MCF 10A (cell line): Measurements from ENCODE around the gene ADGRE1. TPM values are rescaled to one million over a fixed set of nuclear protein-coding genes. Genes with fewer than 3 reads are reported as not detected.

Experiments
- BruUV-seq: library from RNA; stranded (reverse); fragments of 400-500 nt; replicated peaks from 2 replicates; lab custom pipeline; 2021; lab: Mats Ljungman, UMichigan
- CTCF ChIA-PET: fragments of 300-600 bp; sonication (Branson Sonifier 250); formaldehyde crosslinking; extraction: SDS; loops from one replicate; lab custom pipeline; 2021; ENCODE audit warnings: antibody characterized with exemption, inconsistent platforms; lab: Yijun Ruan, JAX
- POLR2A ChIA-PET: fragments of 300-600, 350-650 bp; sonication (Branson Sonifier 250); formaldehyde crosslinking; extraction: SDS; loops from one replicate; lab custom pipeline; 2020; ENCODE audit warnings: antibody characterized with exemption, inconsistent platforms; lab: Yijun Ruan, JAX
- DNase-seq: peaks from one replicate; pipeline ENCODE4 v3.0.0-alpha.2; 2018; ENCODE audit not compliant: unreplicated experiment
- H3K27ac Mint-ChIP-seq: one replicate; pipeline ENCODE4 v1.8.0; 2022; ENCODE audit warnings: mild to moderate bottlenecking, low read depth, mixed read lengths; ENCODE audit not compliant: unreplicated experiment
- H3K27me3 Mint-ChIP-seq: one replicate; pipeline ENCODE4 v1.8.0; 2022; ENCODE audit warnings: mixed read lengths; ENCODE audit not compliant: insufficient read depth, unreplicated experiment
- H3K36me3 Mint-ChIP-seq: one replicate; pipeline ENCODE4 v1.8.0; 2022; ENCODE audit warnings: mild to moderate bottlenecking, moderate library complexity, mixed read lengths; ENCODE audit not compliant: insufficient read depth, unreplicated experiment
- H3K4me1 Mint-ChIP-seq: one replicate; pipeline ENCODE4 v1.8.0; 2022; ENCODE audit warnings: mixed read lengths; ENCODE audit not compliant: insufficient read depth, unreplicated experiment
- H3K4me3 Mint-ChIP-seq: one replicate; pipeline ENCODE4 v1.8.0; 2022; ENCODE audit warnings: mild to moderate bottlenecking, moderate library complexity, mixed read lengths; ENCODE audit not compliant: unreplicated experiment
- H3K9me3 Mint-ChIP-seq: one replicate; pipeline ENCODE4 v1.8.0; 2022; ENCODE audit warnings: mixed read lengths; ENCODE audit not compliant: unreplicated experiment
- intact Hi-C: fragments of 100-400 bp; cut with micrococcal nuclease; formaldehyde crosslinking; loops from 2 replicates; pipeline ENCODE4 v1.14.1; 2022
- total RNA-seq: library from RNA; stranded (reverse); gene quantifications from 2 replicates; pipeline ENCODE4 v1.2.3, GENCODE V29; 2022
- TF ChIP-seq, protein P1 (sequence below): fragments of 200-600 bp; IDR thresholded peaks from one replicate; pipeline ENCODE4 v1.8.0; 2022; ENCODE audit warnings: antibody characterized with exemption, mild to moderate bottlenecking; ENCODE audit not compliant: unreplicated experiment

Gene ADGRE1
- total RNA-seq, 1 experiment from 2014 or later: not detected

DNA sequence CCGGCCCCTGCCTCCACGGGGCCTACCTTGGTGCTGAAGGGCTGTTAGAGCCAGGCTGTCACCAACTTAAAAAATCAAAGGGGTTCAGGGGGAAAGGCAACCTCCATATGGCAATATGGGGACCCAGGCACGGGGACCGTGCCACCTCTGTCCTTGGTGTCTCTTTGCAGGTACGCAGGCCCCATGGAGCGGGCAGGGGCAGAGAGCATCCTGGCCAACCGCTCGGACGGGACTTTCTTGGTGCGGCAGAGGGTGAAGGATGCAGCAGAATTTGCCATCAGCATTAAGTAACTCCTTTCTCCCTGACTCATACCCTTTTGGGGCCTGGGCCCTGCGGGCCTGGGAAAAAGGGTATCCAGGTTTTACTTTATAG is 39.6 kb upstream of the ADGRE1 start:
- DNase-seq: peak; percentile 16
- no peak overlapping the region for H3K27ac Mint-ChIP-seq
- BruUV-seq: no TSS peak
- H3K36me3 Mint-ChIP-seq: no peaks in the 10 kb centered on the region
- TF ChIP-seq, protein P1, sequence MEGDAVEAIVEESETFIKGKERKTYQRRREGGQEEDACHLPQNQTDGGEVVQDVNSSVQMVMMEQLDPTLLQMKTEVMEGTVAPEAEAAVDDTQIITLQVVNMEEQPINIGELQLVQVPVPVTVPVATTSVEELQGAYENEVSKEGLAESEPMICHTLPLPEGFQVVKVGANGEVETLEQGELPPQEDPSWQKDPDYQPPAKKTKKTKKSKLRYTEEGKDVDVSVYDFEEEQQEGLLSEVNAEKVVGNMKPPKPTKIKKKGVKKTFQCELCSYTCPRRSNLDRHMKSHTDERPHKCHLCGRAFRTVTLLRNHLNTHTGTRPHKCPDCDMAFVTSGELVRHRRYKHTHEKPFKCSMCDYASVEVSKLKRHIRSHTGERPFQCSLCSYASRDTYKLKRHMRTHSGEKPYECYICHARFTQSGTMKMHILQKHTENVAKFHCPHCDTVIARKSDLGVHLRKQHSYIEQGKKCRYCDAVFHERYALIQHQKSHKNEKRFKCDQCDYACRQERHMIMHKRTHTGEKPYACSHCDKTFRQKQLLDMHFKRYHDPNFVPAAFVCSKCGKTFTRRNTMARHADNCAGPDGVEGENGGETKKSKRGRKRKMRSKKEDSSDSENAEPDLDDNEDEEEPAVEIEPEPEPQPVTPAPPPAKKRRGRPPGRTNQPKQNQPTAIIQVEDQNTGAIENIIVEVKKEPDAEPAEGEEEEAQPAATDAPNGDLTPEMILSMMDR: no peak
- H3K4me1 Mint-ChIP-seq: peaks cover 4% of the 10 kb centered on the region
- H3K4me3 Mint-ChIP-seq: no peak overlapping the region
- ChIA-PET POLR2A (no interaction called here), CTCF (no interaction called here)
- H3K27me3 Mint-ChIP-seq: peaks cover 14% of the 10 kb centered on the region
- intact Hi-C loops: no loop called here
- no peaks in the 10 kb centered on the region for H3K9me3 Mint-ChIP-seq

DNA sequence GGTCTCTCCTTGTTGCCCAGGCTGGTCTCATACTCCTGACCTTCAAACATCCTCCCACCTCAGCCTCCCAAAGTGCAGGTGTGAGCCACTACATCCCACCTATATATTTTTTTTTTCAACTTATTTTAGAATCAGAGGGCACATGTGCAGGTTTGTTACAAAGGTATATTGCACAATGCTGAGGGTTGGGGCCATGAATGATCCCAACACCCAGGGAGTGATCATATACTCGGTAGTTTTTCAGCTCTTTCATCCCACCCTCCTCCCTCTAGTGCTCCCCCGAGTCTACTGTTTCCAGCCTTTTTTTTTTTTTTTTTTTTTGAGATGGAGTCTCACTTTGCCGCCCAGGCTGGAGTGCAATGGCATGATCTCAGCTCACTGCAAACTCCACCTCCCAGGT is 38.4 kb upstream of the ADGRE1 start:
- Mint-ChIP-seq H3K36me3 (no peaks in the 10 kb centered on the region), H3K27ac (no peak overlapping the region), H3K9me3 (no peaks in the 10 kb centered on the region), H3K27me3 (peaks cover 8% of the 10 kb centered on the region), H3K4me1 (peaks cover 4% of the 10 kb centered on the region), H3K4me3 (no peak overlapping the region)
- no TSS peak for BruUV-seq
- DNase-seq: no peak
- TF ChIP-seq, protein P1: no peak
- ChIA-PET CTCF (interaction anchor here (1.1 kb wide), 1 partner anchor 14 kb away, joined by 3 read pairs; no protein-coding TSS in a partner anchor), POLR2A (no interaction called here)
- intact Hi-C loops: no loop called here

DNA sequence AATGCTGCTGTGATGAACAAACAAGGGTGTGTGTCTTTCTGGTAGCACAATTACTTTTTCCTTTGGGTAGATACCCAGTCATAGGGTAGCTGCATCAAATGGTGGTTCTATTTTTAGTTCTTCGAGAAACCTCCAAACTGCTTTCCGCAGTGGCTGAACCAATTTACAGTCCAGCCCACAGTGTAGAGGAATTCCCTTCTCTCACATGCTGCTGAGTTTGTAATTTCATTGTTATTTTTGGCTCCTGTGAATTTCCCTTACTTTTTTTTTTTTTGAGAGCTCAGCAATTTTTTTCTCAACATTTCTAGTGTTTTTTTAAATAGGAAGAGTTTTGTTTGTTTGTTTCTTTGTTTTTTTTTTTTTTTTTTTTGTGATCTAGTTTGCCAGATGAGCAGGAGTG is 37.5 kb upstream of the ADGRE1 start:
- no peak for DNase-seq
- H3K4me3 Mint-ChIP-seq: no peak overlapping the region
- peaks cover 4% of the 10 kb centered on the region for H3K4me1 Mint-ChIP-seq
- ChIA-PET CTCF (no interaction called here), POLR2A (no interaction called here)
- intact Hi-C loops: no loop called here
- H3K27me3 Mint-ChIP-seq: peaks cover 15% of the 10 kb centered on the region
- TF ChIP-seq, protein P1: no peak
- H3K9me3 Mint-ChIP-seq: no peaks in the 10 kb centered on the region
- H3K36me3 Mint-ChIP-seq: no peaks in the 10 kb centered on the region
- no peak overlapping the region for H3K27ac Mint-ChIP-seq
- no TSS peak for BruUV-seq

DNA sequence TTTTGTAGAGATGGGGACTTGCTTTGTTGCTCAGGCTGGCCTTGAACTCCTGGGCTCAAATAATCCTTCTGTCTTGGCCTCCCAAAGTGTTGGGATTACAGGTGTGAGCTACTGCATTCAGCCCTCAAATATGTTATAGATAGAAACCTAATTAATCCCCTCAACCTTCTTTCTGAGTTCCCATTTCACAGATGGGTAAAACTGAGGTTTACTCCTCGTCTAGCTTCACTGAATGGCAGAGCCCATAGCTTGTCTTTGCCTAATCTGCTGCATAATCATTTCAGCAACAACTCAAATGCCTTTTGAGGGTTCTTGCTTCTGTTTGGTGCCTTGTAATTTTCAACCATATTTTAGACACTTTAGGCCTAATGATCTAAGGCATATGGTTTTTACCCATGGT is 36.0 kb upstream of the ADGRE1 start:
- ChIA-PET CTCF (interaction anchor here (0.5 to 1.1 kb wide), 3 partner anchors 11 to 284 kb away, joined by 3 to 4 read pairs (median 4); no protein-coding TSS in a partner anchor), POLR2A (interaction anchor here (0.6 kb wide), 1 partner anchor 71 kb away, joined by 3 read pairs; no protein-coding TSS in a partner anchor)
- Mint-ChIP-seq H3K36me3 (no peaks in the 10 kb centered on the region), H3K27me3 (peaks cover 29% of the 10 kb centered on the region), H3K4me1 (peaks cover 10% of the 10 kb centered on the region), H3K27ac (no peak overlapping the region), H3K9me3 (peaks cover 8% of the 10 kb centered on the region), H3K4me3 (no peak overlapping the region)
- TF ChIP-seq, protein P1: no peak
- no peak for DNase-seq
- no TSS peak for BruUV-seq
- intact Hi-C loops: no loop called here
